NCI-H146 treated with DMSO at 0.1 percent for 48 hours (cell line): ENCODE results near the gene RIC1.

ENCODE experiments used
- DNase-seq: peaks from one replicate; lab custom pipeline; 2025; ENCODE audit not compliant: unreplicated experiment; lab: John Stamatoyannopoulos, UW

The RIC1 gene

GRCh38 chr9:5820425-5820824 is 191.5 kb downstream of the RIC1 start:
- no peak for DNase-seq

- no peak for DNase-seq
Measured at GRCh38 chr9:5825223-5825622, 196.3 kb downstream of the RIC1 start.
